Activated CD8-positive, alpha-beta memory T cell treated with anti-CD3 and anti-CD28 coated beads, Interleukin-2, amount 50 U/mL, for 4 hours (primary cell): ENCODE data around the gene TLL1.

Experiments
- DNase-seq: peaks from one replicate; pipeline ENCODE4 v3.0.0-alpha.2; 2020

TLL1 gene

GRCh38 chr4:165905405-165906027 is 32.5 kb downstream of the TLL1 start:
- DNase-seq, result no peak

GRCh38 chr4:165906272-165906671 is 33.2 kb downstream of the TLL1 start:
- no peak for DNase-seq

GRCh38 chr4:165909947-165910346 is 36.9 kb downstream of the TLL1 start:
- no peak for DNase-seq

GRCh38 chr4:165915215-165915614 is 42.2 kb downstream of the TLL1 start:
- DNase-seq, result no peak

- DNase-seq, result no peak
Measured at GRCh38 chr4:165921546-165921945, 48.5 kb downstream of the TLL1 start.

- DNase-seq, result no peak
Measured at GRCh38 chr4:165922747-165923146, 49.7 kb downstream of the TLL1 start.

GRCh38 chr4:165926307-165926706 is 53.3 kb downstream of the TLL1 start:
- DNase-seq, result no peak

GRCh38 chr4:165927366-165927765 is 54.3 kb downstream of the TLL1 start:
- no peak for DNase-seq

- no peak for DNase-seq
Measured at GRCh38 chr4:165927815-165928214, 54.8 kb downstream of the TLL1 start.

- no peak for DNase-seq
Measured at GRCh38 chr4:165928601-165929000, 55.6 kb downstream of the TLL1 start.

GRCh38 chr4:165929662-165930061 is 56.6 kb downstream of the TLL1 start:
- DNase-seq, result no peak

GRCh38 chr4:165931741-165932140 is 58.7 kb downstream of the TLL1 start:
- no peak for DNase-seq

- no peak for DNase-seq
Measured at GRCh38 chr4:165944900-165945299, 71.9 kb downstream of the TLL1 start.

- no peak for DNase-seq
Measured at GRCh38 chr4:165945991-165946390, 73.0 kb downstream of the TLL1 start.

GRCh38 chr4:165947019-165947418 is 74.0 kb downstream of the TLL1 start:
- DNase-seq, result no peak

- no peak for DNase-seq
Measured at GRCh38 chr4:165953181-165953580, 80.1 kb downstream of the TLL1 start.

GRCh38 chr4:165963621-165964020 is 90.6 kb downstream of the TLL1 start:
- DNase-seq, result no peak

GRCh38 chr4:165964591-165964990 is 91.6 kb downstream of the TLL1 start:
- DNase-seq, result no peak

- no peak for DNase-seq
Measured at GRCh38 chr4:165965503-165965902, 92.5 kb downstream of the TLL1 start.

GRCh38 chr4:165966833-165967232 is 93.8 kb downstream of the TLL1 start:
- DNase-seq, result no peak

- no peak for DNase-seq
Measured at GRCh38 chr4:165967486-165967885, 94.4 kb downstream of the TLL1 start.

GRCh38 chr4:165970703-165971420 is 97.8 kb downstream of the TLL1 start:
- no peak for DNase-seq

- no peak for DNase-seq
Measured at GRCh38 chr4:165971446-165971845, 98.4 kb downstream of the TLL1 start.

GRCh38 chr4:165971933-165972332 is 98.9 kb downstream of the TLL1 start:
- DNase-seq, result no peak

- DNase-seq, result no peak
Measured at GRCh38 chr4:165972747-165973146, 99.7 kb downstream of the TLL1 start.
